HL-60 (cell line): Measurements from ENCODE around the gene NRXN3.

ENCODE experiments used
- DNase-seq, 2 experiments: peaks; one replicate each; pipeline ENCODE4 v3.0.0-alpha.2; 2010 to 2020; ENCODE audit warnings: low read depth in 1 of 2, low spot score in 1 of 2
- H3K27ac ChIP-seq: fragments of 250-450 bp; sonication (Bioruptor Pico); replicated peaks from 2 replicates; pipeline ENCODE4 v1.5.1; 2020; ENCODE audit warnings: mild to moderate bottlenecking, moderate library complexity
- H3K27me3 ChIP-seq: fragments of 250-450 bp; sonication (Bioruptor Pico); 2 replicates; pipeline ENCODE4 v1.5.1; 2021; ENCODE audit warnings: mild to moderate bottlenecking, moderate library complexity; ENCODE audit not compliant: insufficient read depth, poor library complexity, severe bottlenecking
- H3K4me3 ChIP-seq: replicated peaks from 2 replicates; pipeline ENCODE4 v1.5.1; 2011; ENCODE audit warnings: mild to moderate bottlenecking, control low read depth, low read length; ENCODE audit not compliant: insufficient read depth
- GABPA ChIP-seq: IDR thresholded peaks from 2 replicates; pipeline ENCODE4 v1.6.1; 2012; ENCODE audit warnings: low read depth
- POLR2AphosphoS5 ChIP-seq: IDR thresholded peaks from 2 replicates; pipeline ENCODE4 v1.6.1; 2012; ENCODE audit warnings: low read depth
- SPI1 ChIP-seq: IDR thresholded peaks from 2 replicates; pipeline ENCODE4 v1.6.1; 2012; ENCODE audit warnings: low read depth, mild to moderate bottlenecking, borderline replicate concordance
- TF ChIP-seq, protein P1 (sequence below): IDR thresholded peaks from 2 replicates; pipeline ENCODE4 v1.6.1; 2012; ENCODE audit warnings: low read depth; ENCODE audit not compliant: insufficient replicate concordance
- TF ChIP-seq, protein P2 (sequence below): IDR thresholded peaks from one replicate; pipeline ENCODE4 v1.5.1; 2011; ENCODE audit warnings: low read length, control low read depth, inconsistent platforms; ENCODE audit not compliant: insufficient read depth

The NRXN3 gene

GRCh38 chr14:78968265-78968664 lies 798.1 kb downstream of the NRXN3 start:
- Histone ChIP-seq H3K4me3 (no peak overlapping the region), H3K27ac (no peak overlapping the region), H3K27me3 (no peaks in the 10 kb centered on the region)
- no peak for DNase-seq
- TF ChIP-seq GABPA (no peak), POLR2AphosphoS5 (no peak)
- TF ChIP-seq, protein P1, sequence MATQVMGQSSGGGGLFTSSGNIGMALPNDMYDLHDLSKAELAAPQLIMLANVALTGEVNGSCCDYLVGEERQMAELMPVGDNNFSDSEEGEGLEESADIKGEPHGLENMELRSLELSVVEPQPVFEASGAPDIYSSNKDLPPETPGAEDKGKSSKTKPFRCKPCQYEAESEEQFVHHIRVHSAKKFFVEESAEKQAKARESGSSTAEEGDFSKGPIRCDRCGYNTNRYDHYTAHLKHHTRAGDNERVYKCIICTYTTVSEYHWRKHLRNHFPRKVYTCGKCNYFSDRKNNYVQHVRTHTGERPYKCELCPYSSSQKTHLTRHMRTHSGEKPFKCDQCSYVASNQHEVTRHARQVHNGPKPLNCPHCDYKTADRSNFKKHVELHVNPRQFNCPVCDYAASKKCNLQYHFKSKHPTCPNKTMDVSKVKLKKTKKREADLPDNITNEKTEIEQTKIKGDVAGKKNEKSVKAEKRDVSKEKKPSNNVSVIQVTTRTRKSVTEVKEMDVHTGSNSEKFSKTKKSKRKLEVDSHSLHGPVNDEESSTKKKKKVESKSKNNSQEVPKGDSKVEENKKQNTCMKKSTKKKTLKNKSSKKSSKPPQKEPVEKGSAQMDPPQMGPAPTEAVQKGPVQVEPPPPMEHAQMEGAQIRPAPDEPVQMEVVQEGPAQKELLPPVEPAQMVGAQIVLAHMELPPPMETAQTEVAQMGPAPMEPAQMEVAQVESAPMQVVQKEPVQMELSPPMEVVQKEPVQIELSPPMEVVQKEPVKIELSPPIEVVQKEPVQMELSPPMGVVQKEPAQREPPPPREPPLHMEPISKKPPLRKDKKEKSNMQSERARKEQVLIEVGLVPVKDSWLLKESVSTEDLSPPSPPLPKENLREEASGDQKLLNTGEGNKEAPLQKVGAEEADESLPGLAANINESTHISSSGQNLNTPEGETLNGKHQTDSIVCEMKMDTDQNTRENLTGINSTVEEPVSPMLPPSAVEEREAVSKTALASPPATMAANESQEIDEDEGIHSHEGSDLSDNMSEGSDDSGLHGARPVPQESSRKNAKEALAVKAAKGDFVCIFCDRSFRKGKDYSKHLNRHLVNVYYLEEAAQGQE, result no peak
- TF ChIP-seq, protein P2, sequence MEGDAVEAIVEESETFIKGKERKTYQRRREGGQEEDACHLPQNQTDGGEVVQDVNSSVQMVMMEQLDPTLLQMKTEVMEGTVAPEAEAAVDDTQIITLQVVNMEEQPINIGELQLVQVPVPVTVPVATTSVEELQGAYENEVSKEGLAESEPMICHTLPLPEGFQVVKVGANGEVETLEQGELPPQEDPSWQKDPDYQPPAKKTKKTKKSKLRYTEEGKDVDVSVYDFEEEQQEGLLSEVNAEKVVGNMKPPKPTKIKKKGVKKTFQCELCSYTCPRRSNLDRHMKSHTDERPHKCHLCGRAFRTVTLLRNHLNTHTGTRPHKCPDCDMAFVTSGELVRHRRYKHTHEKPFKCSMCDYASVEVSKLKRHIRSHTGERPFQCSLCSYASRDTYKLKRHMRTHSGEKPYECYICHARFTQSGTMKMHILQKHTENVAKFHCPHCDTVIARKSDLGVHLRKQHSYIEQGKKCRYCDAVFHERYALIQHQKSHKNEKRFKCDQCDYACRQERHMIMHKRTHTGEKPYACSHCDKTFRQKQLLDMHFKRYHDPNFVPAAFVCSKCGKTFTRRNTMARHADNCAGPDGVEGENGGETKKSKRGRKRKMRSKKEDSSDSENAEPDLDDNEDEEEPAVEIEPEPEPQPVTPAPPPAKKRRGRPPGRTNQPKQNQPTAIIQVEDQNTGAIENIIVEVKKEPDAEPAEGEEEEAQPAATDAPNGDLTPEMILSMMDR, result no peak

DNA sequence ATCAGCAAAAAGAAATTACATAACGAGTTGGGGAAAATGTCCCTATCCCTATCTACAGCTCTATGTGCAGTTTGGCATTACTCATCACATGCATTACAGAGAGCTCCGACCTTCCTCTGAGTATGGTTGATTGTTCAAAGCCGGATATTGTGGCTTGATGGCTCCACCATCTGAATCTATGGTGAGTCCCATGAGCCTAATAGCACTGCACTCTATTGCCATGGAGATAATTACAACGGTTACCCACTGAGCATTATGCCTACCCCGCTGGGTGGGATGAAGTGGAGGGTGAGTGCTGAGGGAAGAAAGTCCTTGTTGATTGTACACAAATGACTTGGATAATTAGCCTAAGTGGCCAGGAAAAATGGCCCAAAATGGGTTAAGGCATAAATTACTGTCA lies 800.5 kb downstream of the NRXN3 start:
- Histone ChIP-seq H3K27ac (no peak overlapping the region), H3K27me3 (no peaks in the 10 kb centered on the region), H3K4me3 (no peak overlapping the region)
- DNase-seq, result no peak
- TF ChIP-seq GABPA (no peak), POLR2AphosphoS5 (no peak), SPI1 (no peak)
- TF ChIP-seq, protein P2, result no peak
- TF ChIP-seq, protein P1, result no peak

DNA sequence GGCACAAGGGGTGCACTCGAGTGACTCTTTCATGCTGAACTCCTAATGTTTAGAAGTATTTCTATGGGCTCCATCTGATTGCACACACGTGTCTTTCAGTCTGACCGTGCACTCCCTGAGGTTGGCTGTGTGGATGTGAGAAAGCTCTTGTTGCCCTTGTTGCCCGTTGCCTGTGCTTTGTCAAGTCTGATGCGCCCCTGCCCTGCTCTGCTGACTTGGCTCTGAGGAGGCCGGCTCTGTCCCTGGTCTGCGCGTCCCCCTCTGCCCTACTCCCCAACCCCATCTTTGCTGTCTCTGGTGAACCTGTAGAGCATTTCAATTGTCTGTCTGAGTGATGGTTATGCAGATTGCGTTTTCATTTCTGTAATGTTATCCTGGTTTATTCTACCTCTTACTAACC lies 802.3 kb downstream of the NRXN3 start:
- no peak for TF ChIP-seq POLR2AphosphoS5
- no peaks in the 10 kb centered on the region for H3K27me3 ChIP-seq
- no peak overlapping the region for H3K27ac ChIP-seq

GRCh38 chr14:78974691-78975090 lies 804.5 kb downstream of the NRXN3 start:
- H3K27ac ChIP-seq, result no peak overlapping the region
- TF ChIP-seq, protein P1, result no peak
- TF ChIP-seq, protein P2, result no peak
- no peak for TF ChIP-seq POLR2AphosphoS5
- no peak for TF ChIP-seq SPI1
- TF ChIP-seq GABPA, result no peak
- no peaks in the 10 kb centered on the region for H3K27me3 ChIP-seq
- DNase-seq, result no peak
- H3K4me3 ChIP-seq, result no peak overlapping the region

More for the DNA sequence above, 802.3 kb downstream of the NRXN3 start:
- no peak overlapping the region for H3K4me3 ChIP-seq
- no peak for DNase-seq
